ENCODE measurements around the gene CAPN8. TPM values are rescaled to one million over a fixed set of nuclear protein-coding genes. Genes with fewer than 3 reads are reported as not detected.

CAPN8 gene
- total RNA-seq, 2 experiments from 2014 or later = not detected

- no peak overlapping the region for H3K27ac Mint-ChIP-seq
- peaks cover 3% of the 10 kb centered on the region for H3K27me3 Mint-ChIP-seq
- intact Hi-C loops (cut with micrococcal nuclease) = no loop called here
- DNase-seq (no peak), ATAC-seq (no peak)
- CTCF ChIA-PET = no interaction called here
- H3K4me1 Mint-ChIP-seq (ENCODE audit: low read depth) = no peaks in the 10 kb centered on the region
- no peak for TF ChIP-seq CTCF (IDR thresholded peaks at IDR 0.05)
- no peak overlapping the region for H3K4me3 Mint-ChIP-seq
- H3K9me3 Mint-ChIP-seq = no peaks in the 10 kb centered on the region
- POLR2A ChIA-PET = no interaction called here
- H3K36me3 Mint-ChIP-seq (ENCODE audit: low read depth) = no peaks in the 10 kb centered on the region
These were observed 12.5 kb downstream of the CAPN8 start for GRCh38 chr1:223653015-223653414.

GRCh38 chr1:223652436-223652941 lies 13.0 kb downstream of the CAPN8 start:
- peaks cover 3% of the 10 kb centered on the region for H3K27me3 Mint-ChIP-seq
- CTCF ChIA-PET = no interaction called here
- POLR2A ChIA-PET = no interaction called here
- intact Hi-C loops (cut with micrococcal nuclease) = no loop called here
- no peak for TF ChIP-seq CTCF (IDR thresholded peaks at IDR 0.05)
- no peaks in the 10 kb centered on the region for H3K36me3 Mint-ChIP-seq (ENCODE audit: low read depth)
- no peaks in the 10 kb centered on the region for H3K4me1 Mint-ChIP-seq (ENCODE audit: low read depth)
- no peak overlapping the region for H3K27ac Mint-ChIP-seq
- ATAC-seq (no peak), DNase-seq (no peak)
- no peaks in the 10 kb centered on the region for H3K9me3 Mint-ChIP-seq
- H3K4me3 Mint-ChIP-seq = no peak overlapping the region

- H3K27me3 Mint-ChIP-seq = peaks cover 6% of the 10 kb centered on the region
- H3K36me3 Mint-ChIP-seq (ENCODE audit: low read depth) = no peaks in the 10 kb centered on the region
- POLR2A ChIA-PET = no interaction called here
- intact Hi-C loops (cut with micrococcal nuclease) = no loop called here
- no peak for TF ChIP-seq CTCF (IDR thresholded peaks at IDR 0.05)
- CTCF ChIA-PET = no interaction called here
- H3K9me3 Mint-ChIP-seq = no peaks in the 10 kb centered on the region
- DNase-seq (no peak), ATAC-seq (no peak)
- no peaks in the 10 kb centered on the region for H3K4me1 Mint-ChIP-seq (ENCODE audit: low read depth)
- H3K27ac Mint-ChIP-seq = no peak overlapping the region
- H3K4me3 Mint-ChIP-seq = no peak overlapping the region
These were observed 14.1 kb downstream of the CAPN8 start for GRCh38 chr1:223651291-223651991.

GRCh38 chr1:223650465-223650864 lies 15.0 kb downstream of the CAPN8 start:
- DNase-seq = no peak
- TF ChIP-seq CTCF (IDR thresholded peaks at IDR 0.05) = no peak
- no peaks in the 10 kb centered on the region for H3K36me3 Mint-ChIP-seq (ENCODE audit: low read depth)
- no peak overlapping the region for H3K4me3 Mint-ChIP-seq
- no peak for ATAC-seq
- H3K27ac Mint-ChIP-seq = no peak overlapping the region
- no peaks in the 10 kb centered on the region for H3K4me1 Mint-ChIP-seq (ENCODE audit: low read depth)
- ChIA-PET POLR2A (no interaction called here), CTCF (interaction anchor here (1.0 kb wide), 2 partner anchors 21 to 22 kb away, joined by 3 read pairs; no protein-coding TSS in a partner anchor)
- intact Hi-C loops (cut with micrococcal nuclease) = no loop called here
- peaks cover 6% of the 10 kb centered on the region for H3K27me3 Mint-ChIP-seq
- H3K9me3 Mint-ChIP-seq = no peaks in the 10 kb centered on the region

- intact Hi-C loops (cut with micrococcal nuclease) = no loop called here
- no peaks in the 10 kb centered on the region for H3K36me3 Mint-ChIP-seq (ENCODE audit: low read depth)
- no peaks in the 10 kb centered on the region for H3K9me3 Mint-ChIP-seq
- H3K4me3 Mint-ChIP-seq = no peak overlapping the region
- H3K27me3 Mint-ChIP-seq = peaks cover 6% of the 10 kb centered on the region
- H3K27ac Mint-ChIP-seq = no peak overlapping the region
- POLR2A ChIA-PET = no interaction called here
- no peak for DNase-seq
- no peaks in the 10 kb centered on the region for H3K4me1 Mint-ChIP-seq (ENCODE audit: low read depth)
- ATAC-seq = no peak
- CTCF ChIA-PET = interaction anchor here (1.0 kb wide), 1 partner anchor 23 kb away, joined by 3 read pairs; no protein-coding TSS in a partner anchor
- TF ChIP-seq CTCF (IDR thresholded peaks at IDR 0.05) = no peak
These were observed 16.3 kb downstream of the CAPN8 start for GRCh38 chr1:223649222-223649621.
